Activated CD8-positive, alpha-beta T cell treated with anti-CD3 and anti-CD28 coated beads for 36 hours (primary cell): ENCODE results near the gene SRGAP1. TPM values are rescaled to one million over a fixed set of nuclear protein-coding genes. Genes with fewer than 3 reads are reported as not detected.

Experiments used
- ATAC-seq: fragments of 200-7000 bp; cut with Tn5 transposase; one replicate; pipeline ENCODE4 v1.10.0; 2021; ENCODE audit warnings: mild to moderate bottlenecking, moderate library complexity
- CTCF ChIA-PET: fragments of 350-600 bp; sonication (Branson Sonifier 250); formaldehyde crosslinking; loops from one replicate; lab custom pipeline; 2021; ENCODE audit warnings: antibody characterized with exemption; lab: Charles Lee
- POLR2A ChIA-PET: fragments of 350-600 bp; sonication (Branson Sonifier 250); formaldehyde crosslinking; loops from one replicate; lab custom pipeline; 2021; ENCODE audit warnings: antibody characterized with exemption; lab: Charles Lee
- DNase-seq: peaks from one replicate; pipeline ENCODE4 v3.0.0-alpha.2; 2020
- H3K27ac Mint-ChIP-seq: one replicate; pipeline ENCODE4 v1.8.0; 2021; ENCODE audit warnings: mild to moderate bottlenecking, mixed read lengths
- H3K27me3 Mint-ChIP-seq: one replicate; pipeline ENCODE4 v1.8.0; 2021; ENCODE audit warnings: mixed read lengths
- H3K36me3 Mint-ChIP-seq: one replicate; pipeline ENCODE4 v1.8.0; 2021; ENCODE audit warnings: low read depth, mixed read lengths
- H3K4me1 Mint-ChIP-seq: one replicate; pipeline ENCODE4 v1.8.0; 2021; ENCODE audit warnings: low read depth, mixed read lengths
- H3K4me3 Mint-ChIP-seq: one replicate; pipeline ENCODE4 v1.8.0; 2021; ENCODE audit warnings: mild to moderate bottlenecking, moderate library complexity, mixed read lengths
- H3K9me3 Mint-ChIP-seq: one replicate; pipeline ENCODE4 v1.8.0; 2021; ENCODE audit warnings: mixed read lengths
- intact Hi-C: fragments of 100-400 bp; cut with micrococcal nuclease; formaldehyde crosslinking; loops from one replicate; pipeline ENCODE4 v1.10.0; 2022
- total RNA-seq, 2 experiments: library from RNA; stranded (reverse); gene quantifications; one replicate each; pipeline ENCODE4 v1.2.3, GENCODE V29; 2021
- TF ChIP-seq, protein P1 (sequence below): fragments of 200-600 bp; IDR thresholded peaks from one replicate; pipeline ENCODE4 v1.8.0; 2022; ENCODE audit warnings: antibody characterized with exemption, mild to moderate bottlenecking

Gene SRGAP1
- total RNA-seq, 2 experiments from 2014 or later: 0.02 to 0.07 TPM

DNA sequence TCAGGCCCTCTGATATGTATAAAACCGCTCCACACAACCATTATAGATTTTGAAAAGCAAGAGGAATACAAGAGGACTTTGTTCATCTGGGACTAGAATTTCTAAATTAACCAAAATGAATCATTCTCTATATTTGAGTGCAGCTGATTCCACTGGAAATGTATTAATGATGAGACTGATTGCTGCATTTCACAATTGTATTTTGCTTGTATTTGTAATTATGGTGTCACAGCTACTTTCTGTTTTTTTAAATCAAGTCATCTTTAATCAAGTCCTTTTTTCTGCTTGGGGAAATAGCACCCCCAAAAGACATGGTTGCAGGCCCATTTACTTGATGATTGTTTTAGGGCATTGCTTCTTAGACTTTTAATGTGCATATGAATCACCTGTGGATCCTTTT lies 215.2 kb downstream of the SRGAP1 start:
- no peak for DNase-seq
- Mint-ChIP-seq H3K27me3 (peaks cover 10% of the 10 kb centered on the region), H3K4me3 (no peak overlapping the region), H3K4me1 (no peaks in the 10 kb centered on the region), H3K36me3 (no peaks in the 10 kb centered on the region), H3K27ac (no peak overlapping the region), H3K9me3 (no peaks in the 10 kb centered on the region)
- intact Hi-C loops: no loop called here
- POLR2A ChIA-PET: no interaction called here
- TF ChIP-seq, protein P1, sequence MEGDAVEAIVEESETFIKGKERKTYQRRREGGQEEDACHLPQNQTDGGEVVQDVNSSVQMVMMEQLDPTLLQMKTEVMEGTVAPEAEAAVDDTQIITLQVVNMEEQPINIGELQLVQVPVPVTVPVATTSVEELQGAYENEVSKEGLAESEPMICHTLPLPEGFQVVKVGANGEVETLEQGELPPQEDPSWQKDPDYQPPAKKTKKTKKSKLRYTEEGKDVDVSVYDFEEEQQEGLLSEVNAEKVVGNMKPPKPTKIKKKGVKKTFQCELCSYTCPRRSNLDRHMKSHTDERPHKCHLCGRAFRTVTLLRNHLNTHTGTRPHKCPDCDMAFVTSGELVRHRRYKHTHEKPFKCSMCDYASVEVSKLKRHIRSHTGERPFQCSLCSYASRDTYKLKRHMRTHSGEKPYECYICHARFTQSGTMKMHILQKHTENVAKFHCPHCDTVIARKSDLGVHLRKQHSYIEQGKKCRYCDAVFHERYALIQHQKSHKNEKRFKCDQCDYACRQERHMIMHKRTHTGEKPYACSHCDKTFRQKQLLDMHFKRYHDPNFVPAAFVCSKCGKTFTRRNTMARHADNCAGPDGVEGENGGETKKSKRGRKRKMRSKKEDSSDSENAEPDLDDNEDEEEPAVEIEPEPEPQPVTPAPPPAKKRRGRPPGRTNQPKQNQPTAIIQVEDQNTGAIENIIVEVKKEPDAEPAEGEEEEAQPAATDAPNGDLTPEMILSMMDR: no peak
- ATAC-seq: no peak
- CTCF ChIA-PET: no interaction called here

DNA sequence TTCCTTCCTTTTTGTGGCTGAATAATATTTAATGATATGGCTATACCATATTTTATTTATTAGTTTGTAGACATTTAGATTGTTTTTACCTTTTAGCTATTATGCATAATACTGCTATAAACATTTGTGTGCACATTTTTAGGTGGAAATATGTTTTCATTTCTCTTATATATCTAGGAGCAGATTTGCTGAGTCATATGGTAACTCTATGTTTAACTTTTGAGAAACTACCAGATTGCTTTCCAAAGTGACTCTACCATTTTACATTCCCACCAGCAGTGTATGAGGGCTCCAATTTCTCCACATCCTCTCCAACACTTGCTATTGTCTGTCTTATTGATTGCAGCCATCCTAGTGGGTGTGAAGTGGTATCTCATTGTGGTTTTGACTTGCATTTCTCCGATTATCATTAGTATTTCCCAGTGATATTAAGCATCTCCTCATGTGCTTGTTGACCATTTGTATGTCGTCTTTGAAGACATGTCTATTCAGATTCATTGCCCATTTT lies 217.4 kb downstream of the SRGAP1 start:
- DNase-seq: no peak
- Mint-ChIP-seq H3K27me3 (peaks cover 5% of the 10 kb centered on the region), H3K4me3 (no peak overlapping the region), H3K36me3 (no peaks in the 10 kb centered on the region), H3K4me1 (no peaks in the 10 kb centered on the region), H3K27ac (no peak overlapping the region), H3K9me3 (no peaks in the 10 kb centered on the region)
- CTCF ChIA-PET: interaction anchor here (0.8 kb wide), 1 partner anchor 11 kb away, joined by 3 read pairs; no protein-coding TSS in a partner anchor
- TF ChIP-seq, protein P1: no peak
- POLR2A ChIA-PET: no interaction called here
- intact Hi-C loops: no loop called here
- ATAC-seq: no peak

DNA sequence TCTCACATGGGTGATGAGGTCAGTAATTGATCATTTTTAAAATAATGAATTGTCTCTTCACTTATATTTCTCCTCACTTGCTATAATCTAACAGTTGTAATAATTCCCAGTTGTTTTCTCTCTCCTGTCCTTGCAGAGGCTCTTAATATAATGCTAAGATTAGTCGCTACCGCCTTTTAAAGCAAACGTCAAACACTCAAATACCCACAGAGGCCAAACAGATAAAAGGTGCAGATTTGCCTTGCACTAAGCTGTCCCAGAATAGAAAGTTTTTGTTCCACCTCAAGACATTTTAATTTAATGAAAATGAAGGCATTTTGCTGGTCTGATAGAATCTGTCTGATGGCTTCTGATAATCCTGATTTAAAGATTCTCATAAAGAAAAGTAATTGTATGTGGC lies 218.6 kb downstream of the SRGAP1 start:
- ChIA-PET CTCF (no interaction called here), POLR2A (no interaction called here)
- peaks cover 5% of the 10 kb centered on the region for H3K27me3 Mint-ChIP-seq
- no peaks in the 10 kb centered on the region for H3K4me1 Mint-ChIP-seq
- no peaks in the 10 kb centered on the region for H3K36me3 Mint-ChIP-seq
- ATAC-seq (no peak), DNase-seq (no peak)
- intact Hi-C loops: no loop called here
- no peak overlapping the region for H3K4me3 Mint-ChIP-seq
- no peak overlapping the region for H3K27ac Mint-ChIP-seq
- TF ChIP-seq, protein P1: no peak
- no peaks in the 10 kb centered on the region for H3K9me3 Mint-ChIP-seq

DNA sequence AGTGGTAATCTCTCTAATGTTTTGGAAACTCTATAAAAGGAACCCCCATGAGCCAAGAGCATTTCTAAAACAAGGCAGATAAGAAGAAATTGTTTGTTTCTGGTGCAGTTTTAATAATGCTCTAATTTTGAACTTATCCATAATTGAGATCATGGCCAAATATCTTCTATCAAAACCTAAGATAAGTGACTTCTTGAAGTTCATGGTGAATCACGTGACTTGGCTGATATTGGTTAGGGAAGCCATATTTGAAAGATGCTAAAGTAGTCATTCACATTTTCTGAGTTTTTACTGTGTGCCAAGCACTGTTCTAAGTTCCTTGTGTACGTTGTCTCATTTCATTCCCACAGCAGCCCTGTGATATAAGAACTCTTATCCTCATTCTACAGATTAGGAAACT lies 219.7 kb downstream of the SRGAP1 start:
- intact Hi-C loops: no loop called here
- no peaks in the 10 kb centered on the region for H3K36me3 Mint-ChIP-seq
- no peaks in the 10 kb centered on the region for H3K4me1 Mint-ChIP-seq
- H3K27ac Mint-ChIP-seq: no peak overlapping the region
- ChIA-PET CTCF (no interaction called here), POLR2A (no interaction called here)
- H3K27me3 Mint-ChIP-seq: peaks cover 5% of the 10 kb centered on the region
- H3K9me3 Mint-ChIP-seq: no peaks in the 10 kb centered on the region
- DNase-seq (no peak), ATAC-seq (no peak)
- TF ChIP-seq, protein P1: no peak
- H3K4me3 Mint-ChIP-seq: no peak overlapping the region

DNA sequence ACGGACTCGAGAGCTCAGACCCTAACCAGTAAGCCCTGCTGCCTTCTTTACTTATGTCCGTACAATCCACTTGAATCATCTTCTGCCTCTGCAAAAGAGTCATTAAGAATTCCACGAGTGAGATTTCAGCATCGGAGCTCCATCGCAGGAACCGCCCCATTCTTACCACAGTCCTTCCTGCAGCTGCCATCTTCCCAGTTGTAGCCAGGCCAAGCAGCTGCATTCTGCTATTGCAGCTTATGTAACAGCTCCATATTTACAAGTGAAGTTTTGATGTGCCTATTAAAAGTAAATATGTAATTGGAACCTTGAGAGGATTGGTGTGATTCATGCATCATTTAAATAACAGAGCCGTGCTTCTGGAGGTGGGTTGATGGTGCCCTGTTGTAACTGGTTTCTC lies 220.2 kb downstream of the SRGAP1 start:
- Mint-ChIP-seq H3K27me3 (peaks cover 5% of the 10 kb centered on the region), H3K9me3 (no peaks in the 10 kb centered on the region), H3K4me1 (no peaks in the 10 kb centered on the region), H3K36me3 (no peaks in the 10 kb centered on the region), H3K4me3 (no peak overlapping the region), H3K27ac (no peak overlapping the region)
- CTCF ChIA-PET: no interaction called here
- ATAC-seq (no peak), DNase-seq (no peak)
- POLR2A ChIA-PET: no interaction called here
- intact Hi-C loops: no loop called here
- TF ChIP-seq, protein P1: no peak
